GM12873 (cell line): ENCODE data around the gene TTYH2.

Source experiments
- TF ChIP-seq, protein P1 (sequence below): IDR thresholded peaks from 2 replicates; pipeline ENCODE4 v1.5.1; 2012; ENCODE audit warnings: low read depth, mild to moderate bottlenecking, moderate library complexity, low read length, control low read depth; ENCODE audit not compliant: insufficient read depth; ENCODE audit errors: missing control alignments

TTYH2 gene

DNA sequence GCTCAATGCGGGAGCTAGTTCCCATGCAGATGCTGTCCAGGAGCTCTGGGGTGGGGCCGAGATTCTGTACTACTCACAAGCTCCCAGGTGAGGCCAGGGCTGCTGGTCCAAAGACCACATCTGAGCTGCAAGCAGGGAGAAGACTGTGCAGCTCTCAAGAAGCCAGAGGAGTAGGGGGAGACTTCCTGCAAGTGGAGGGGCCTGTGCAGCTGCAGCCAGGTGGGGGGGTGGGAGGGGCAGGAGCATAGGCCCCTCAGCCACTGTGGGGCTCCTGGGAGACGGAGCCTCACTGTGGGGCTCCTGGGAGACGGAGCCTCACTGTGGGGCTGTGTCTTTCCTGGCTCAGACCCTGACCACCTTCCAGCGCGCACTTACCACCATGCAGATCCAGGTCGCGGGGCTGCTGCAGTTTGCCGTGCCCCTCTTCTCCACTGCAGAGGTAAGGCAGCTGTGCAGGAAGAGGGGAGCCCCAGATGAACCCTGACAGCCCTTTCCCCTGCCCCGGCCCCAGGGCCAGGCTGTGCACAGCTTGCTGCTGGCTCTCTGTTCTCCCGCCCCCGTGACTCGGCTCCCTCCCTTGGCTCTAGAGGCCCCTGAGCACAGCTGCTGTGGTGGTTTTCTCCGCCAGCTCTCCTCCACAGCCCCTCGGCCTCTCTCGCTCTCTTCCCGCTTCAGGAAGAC lies 36.4 kb downstream of the TTYH2 start:
- TF ChIP-seq, protein P1, sequence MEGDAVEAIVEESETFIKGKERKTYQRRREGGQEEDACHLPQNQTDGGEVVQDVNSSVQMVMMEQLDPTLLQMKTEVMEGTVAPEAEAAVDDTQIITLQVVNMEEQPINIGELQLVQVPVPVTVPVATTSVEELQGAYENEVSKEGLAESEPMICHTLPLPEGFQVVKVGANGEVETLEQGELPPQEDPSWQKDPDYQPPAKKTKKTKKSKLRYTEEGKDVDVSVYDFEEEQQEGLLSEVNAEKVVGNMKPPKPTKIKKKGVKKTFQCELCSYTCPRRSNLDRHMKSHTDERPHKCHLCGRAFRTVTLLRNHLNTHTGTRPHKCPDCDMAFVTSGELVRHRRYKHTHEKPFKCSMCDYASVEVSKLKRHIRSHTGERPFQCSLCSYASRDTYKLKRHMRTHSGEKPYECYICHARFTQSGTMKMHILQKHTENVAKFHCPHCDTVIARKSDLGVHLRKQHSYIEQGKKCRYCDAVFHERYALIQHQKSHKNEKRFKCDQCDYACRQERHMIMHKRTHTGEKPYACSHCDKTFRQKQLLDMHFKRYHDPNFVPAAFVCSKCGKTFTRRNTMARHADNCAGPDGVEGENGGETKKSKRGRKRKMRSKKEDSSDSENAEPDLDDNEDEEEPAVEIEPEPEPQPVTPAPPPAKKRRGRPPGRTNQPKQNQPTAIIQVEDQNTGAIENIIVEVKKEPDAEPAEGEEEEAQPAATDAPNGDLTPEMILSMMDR: no peak

DNA sequence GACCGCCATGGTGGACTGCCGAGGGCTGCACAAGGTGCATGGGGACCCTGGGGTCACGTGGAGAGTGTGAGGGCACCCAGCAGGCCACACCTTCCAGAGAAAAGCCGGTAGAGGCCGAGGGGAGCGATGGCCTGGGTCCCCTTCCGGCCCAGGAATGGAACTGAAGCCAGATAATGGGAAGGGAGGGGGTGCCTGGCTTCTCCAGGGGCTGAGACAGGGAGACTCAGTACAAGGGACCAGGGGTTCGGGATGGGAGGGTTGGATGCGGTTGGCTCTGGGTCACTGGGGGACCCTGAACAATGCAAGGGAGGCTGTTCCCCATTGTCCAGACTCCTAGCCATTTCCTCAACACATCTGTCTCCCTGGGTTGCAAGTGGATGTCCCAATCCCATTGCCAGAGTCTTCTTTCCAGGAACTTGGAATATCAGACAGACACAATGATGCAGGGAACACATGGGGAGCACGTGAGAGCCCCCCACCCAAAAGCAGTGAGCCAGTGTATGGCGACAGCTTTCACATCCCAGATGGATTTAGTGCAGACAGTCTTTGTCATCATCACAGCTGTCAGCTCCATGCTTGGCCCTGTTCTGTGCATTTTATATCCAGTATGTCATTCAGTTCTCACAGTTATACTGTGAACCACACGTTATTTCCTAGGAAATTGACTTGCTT lies 37.1 kb downstream of the TTYH2 start:
- TF ChIP-seq, protein P1: no peak

DNA sequence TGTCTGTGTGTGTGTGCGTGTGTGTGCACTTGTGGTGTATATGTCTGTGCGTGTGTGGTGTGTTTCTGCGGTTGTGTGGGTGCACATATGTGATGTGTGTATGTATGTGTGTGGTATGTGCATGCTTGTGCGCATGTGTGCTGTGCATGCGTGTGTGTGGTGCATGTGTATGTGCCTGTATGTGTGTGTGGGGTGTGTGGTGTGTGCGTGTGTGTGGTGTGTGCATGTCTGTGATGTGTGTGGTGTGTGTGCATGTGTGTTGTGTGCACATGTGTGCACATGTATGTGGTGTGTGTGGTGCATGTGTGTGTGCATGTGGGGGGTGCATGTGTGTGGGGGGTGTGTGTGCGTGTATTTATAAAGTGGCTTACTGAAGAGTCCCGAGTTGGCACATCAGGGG lies 37.7 kb downstream of the TTYH2 start:
- TF ChIP-seq, protein P1: no peak

DNA sequence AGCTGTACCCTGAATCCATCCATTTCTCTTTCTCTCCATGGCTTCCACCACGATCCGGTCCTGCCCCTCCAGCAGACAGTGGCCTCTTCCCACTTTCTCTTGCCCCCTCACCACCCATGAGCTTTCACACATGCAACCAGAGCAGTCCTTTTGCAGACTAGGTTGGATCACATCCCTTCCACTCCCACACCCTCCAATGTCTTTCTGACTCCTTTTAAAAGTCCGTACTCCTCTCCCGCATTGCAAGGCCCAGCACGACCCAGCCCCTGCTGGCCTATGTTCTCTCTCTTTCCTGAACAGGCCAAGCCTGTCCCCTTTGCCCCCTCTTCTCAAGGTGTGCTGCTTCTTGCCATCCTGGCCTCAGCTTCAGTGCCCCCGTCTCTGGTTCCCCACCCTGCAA lies 38.2 kb downstream of the TTYH2 start:
- TF ChIP-seq, protein P1: no peak

DNA sequence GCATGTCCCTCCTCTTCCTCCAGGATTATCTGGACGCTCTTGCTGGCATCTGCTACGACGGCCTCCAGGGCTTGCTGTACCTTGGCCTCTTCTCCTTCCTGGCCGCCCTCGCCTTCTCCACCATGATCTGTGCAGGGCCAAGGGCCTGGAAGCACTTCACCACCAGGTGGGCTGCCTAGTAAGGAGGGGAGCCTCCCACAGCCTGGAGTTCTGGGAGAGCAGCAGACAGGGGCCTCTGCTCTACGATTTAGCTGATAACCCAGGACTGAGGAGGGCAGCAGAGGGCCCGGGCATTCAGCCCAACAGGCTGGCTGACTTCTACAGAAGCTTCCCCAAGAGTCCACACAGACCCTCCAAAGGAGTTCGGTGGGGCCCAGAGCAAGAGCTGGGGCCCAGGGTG lies 38.8 kb downstream of the TTYH2 start:
- TF ChIP-seq, protein P1: no peak

DNA sequence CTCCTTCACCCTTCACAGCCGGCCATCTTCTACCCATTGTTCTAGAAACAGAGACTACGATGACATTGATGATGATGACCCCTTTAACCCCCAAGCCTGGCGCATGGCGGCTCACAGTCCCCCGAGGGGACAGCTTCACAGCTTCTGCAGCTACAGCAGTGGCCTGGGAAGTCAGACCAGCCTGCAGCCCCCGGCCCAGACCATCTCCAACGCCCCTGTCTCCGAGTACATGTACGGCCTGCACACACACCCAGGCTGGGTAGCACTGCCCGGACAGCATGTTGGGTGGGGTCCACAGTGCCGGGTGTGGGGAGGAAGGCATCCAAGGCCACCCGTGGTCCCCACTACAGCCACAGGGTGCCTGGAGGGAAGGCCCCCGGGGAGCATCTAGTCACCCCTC lies 39.7 kb downstream of the TTYH2 start:
- TF ChIP-seq, protein P1: no peak

DNA sequence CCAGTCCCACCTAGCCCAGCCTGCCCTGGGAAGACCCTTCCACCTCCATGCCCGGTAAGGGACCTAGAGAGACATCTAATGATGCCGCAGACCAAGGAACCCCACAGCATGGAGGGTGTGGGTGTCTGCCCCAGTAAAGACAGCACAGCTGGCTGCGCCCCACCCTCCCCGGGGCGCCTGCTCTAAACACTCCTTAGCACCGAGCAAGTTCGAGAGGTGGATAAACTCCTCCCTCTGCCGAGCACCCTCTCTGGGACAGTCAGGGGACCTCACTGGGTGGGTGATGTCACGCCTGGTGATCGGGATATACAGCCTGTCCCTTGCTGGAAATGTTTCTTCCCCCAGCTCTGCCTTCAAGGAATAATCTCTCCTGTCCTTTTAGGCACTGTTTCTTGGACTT lies 43.9 kb downstream of the TTYH2 start:
- TF ChIP-seq, protein P1: no peak
